Peyer's patch (tissue), 4 donors: ENCODE measurements around the gene HMCES. TPM values are rescaled to one million over a fixed set of nuclear protein-coding genes. Genes with fewer than 3 reads are reported as not detected.
A peak's percentile ranks its signal among the peaks of the same experiment; 100 is the strongest.

Experiments used
- DNase-seq, 3 donors: peaks; one replicate each; pipeline ENCODE4 v3.0.0-alpha.2; 2017 to 2019
- H3K27ac ChIP-seq, 4 donors: fragments of 200-600 bp; sonication (generic); one replicate each; pipeline ENCODE4 v1.5.1; 2016 to 2019
- H3K27me3 ChIP-seq, 2 donors: fragments of 200-600 bp; sonication (generic); one replicate each; pipeline ENCODE4 v1.5.1; 2019
- H3K36me3 ChIP-seq, 3 donors: fragments of 200-600 bp; sonication (generic); one replicate each; pipeline ENCODE4 v1.5.1; 2016 to 2019
- H3K4me1 ChIP-seq, 4 donors: fragments of 200-600 bp; sonication (generic); one replicate each; pipeline ENCODE4 v1.5.1; 2016 to 2019
- H3K4me3 ChIP-seq, 4 donors: fragments of 200-600 bp; sonication (generic); 1 replicate in 3 of 4; 2 replicates in 1 of 4; pipeline ENCODE4 v1.5.1; 2016 to 2019; ENCODE audit warnings: mild to moderate bottlenecking in 1 of 4
- H3K9me3 ChIP-seq, 4 donors: fragments of 200-600 bp; sonication (generic); one replicate each; pipeline ENCODE4 v1.5.1; 2016 to 2019; ENCODE audit warnings: mild to moderate bottlenecking in 1 of 4
- CTCF ChIP-seq, 6 experiments: fragments of 450-650 bp in 4 of 6; fragments of 200-600 bp in 2 of 6; sonication (generic) in 1 of 6; IDR thresholded peaks; one replicate each; pipeline ENCODE4 v1.5.1; 2017 to 2019; ENCODE audit warnings: antibody characterized with exemption in 6 of 6, mild to moderate bottlenecking in 3 of 6, moderate library complexity in 1 of 6
- POLR2A ChIP-seq, 2 donors: fragments of 450-650 bp; IDR thresholded peaks; one replicate each; pipeline ENCODE4 v1.5.1; 2017; ENCODE audit warnings: antibody characterized with exemption in 2 of 2, mild to moderate bottlenecking in 2 of 2, moderate library complexity in 2 of 2
- total RNA-seq, 4 donors: library from RNA; depleted of rRNA; stranded (reverse); fragments of >200 nt; gene quantifications; one replicate each; pipeline ENCODE4 v1.1.0, GENCODE V29; 2016

Gene HMCES
- total RNA-seq, 4 donors from 2014 or later: 22.2 to 29.7 (median 24.2) TPM

GRCh38 chr3:129313665-129314385 lies 35.2 kb downstream of the HMCES start:
- Histone ChIP-seq H3K36me3 (no peaks in the 10 kb centered on the region), H3K9me3 (no peaks in the 10 kb centered on the region), H3K27me3 (no peaks in the 10 kb centered on the region), H3K4me3 (peak overlapping the region; percentile 70 to 77 (median 74)), H3K4me1 (peaks cover 3 to 24% (median 15%) of the 10 kb centered on the region in 4 donors), H3K27ac (peak overlapping the region; percentile 78 to 90 (median 88))
- TF ChIP-seq CTCF (IDR thresholded peaks at IDR 0.05): no peak
- peak in 1 of 2 donors; percentile 19 for TF ChIP-seq POLR2A (IDR thresholded peaks at IDR 0.05)
- no peak for DNase-seq

- Histone ChIP-seq H3K9me3 (no peaks in the 10 kb centered on the region), H3K27me3 (no peaks in the 10 kb centered on the region), H3K27ac (peak overlapping the region; percentile 78 to 90 (median 88)), H3K36me3 (no peaks in the 10 kb centered on the region), H3K4me3 (peak overlapping the region; percentile 70 to 77 (median 74)), H3K4me1 (peaks cover 3 to 24% (median 15%) of the 10 kb centered on the region in 4 donors)
- DNase-seq: peak; percentile 60 to 91 (median 77)
- no peak for TF ChIP-seq CTCF (IDR thresholded peaks at IDR 0.05)
- peak in 1 of 2 donors; percentile 15 for TF ChIP-seq POLR2A (IDR thresholded peaks at IDR 0.05)
Observed at GRCh38 chr3:129314386-129315222, 35.9 kb downstream of the HMCES start.

- Histone ChIP-seq H3K4me1 (peaks cover 3 to 24% (median 15%) of the 10 kb centered on the region in 4 donors), H3K9me3 (no peaks in the 10 kb centered on the region), H3K4me3 (peak overlapping the region; percentile 70 to 77 (median 74)), H3K27ac (peak overlapping the region; percentile 78 to 90 (median 88)), H3K36me3 (no peaks in the 10 kb centered on the region), H3K27me3 (no peaks in the 10 kb centered on the region)
- TF ChIP-seq CTCF (IDR thresholded peaks at IDR 0.05): no peak
- peak in 1 of 2 donors; percentile 11 for TF ChIP-seq POLR2A (IDR thresholded peaks at IDR 0.05)
- peak in 2 of 3 donors; percentile 31 to 66 for DNase-seq
Observed at GRCh38 chr3:129315223-129315997, 36.7 kb downstream of the HMCES start.

DNA sequence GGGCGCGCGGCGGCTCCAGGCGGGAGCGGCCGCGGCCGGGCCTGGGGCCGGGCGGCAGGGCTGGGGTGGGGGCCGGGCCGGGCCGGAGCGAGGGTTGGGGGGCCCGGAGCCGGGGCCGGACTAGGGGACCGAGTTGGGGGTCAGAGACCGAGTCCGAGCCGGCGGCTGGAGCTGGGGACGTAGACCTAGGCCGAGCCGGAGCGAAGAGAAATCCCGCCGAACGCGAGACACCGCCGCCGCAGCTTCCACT lies 37.3 kb downstream of the HMCES start:
- no peak for TF ChIP-seq CTCF (IDR thresholded peaks at IDR 0.05)

DNA sequence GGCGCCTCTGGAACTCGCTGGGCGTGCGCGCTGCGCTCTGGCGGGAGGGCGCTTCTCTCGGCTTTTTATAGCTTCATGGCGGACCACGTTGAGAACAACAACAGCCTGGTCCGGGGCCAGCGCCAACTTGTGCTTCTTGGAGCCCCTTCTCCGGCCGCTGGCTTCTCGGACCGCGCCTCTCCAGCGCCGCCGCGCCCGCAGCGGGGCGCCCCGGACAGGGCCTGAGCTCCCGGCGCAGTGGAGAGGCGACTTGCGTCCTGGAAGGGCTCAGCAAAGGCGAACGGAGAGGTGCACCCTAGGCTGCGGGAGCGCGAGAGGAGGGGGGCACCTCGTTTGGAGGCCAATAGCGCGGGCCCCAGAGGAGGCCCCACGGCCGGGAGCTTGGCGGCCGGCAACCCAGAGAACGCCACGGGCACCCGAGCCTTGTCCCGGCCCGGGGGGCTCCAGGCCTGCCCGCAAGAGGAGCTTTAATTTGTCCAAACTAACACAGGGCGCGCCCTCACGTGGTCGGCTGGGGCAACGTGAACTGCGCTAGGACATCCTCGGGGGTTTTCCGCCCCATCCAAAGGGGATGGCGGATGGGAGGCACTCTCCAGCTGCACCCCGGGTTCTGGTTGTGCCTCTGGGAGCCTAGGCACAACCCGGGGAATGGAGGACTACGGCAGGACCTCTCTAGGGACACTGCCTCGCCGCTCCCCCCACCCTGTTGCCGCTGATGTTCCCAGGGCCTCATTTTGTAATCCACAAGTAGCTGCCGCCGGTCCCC lies 37.8 kb downstream of the HMCES start:
- no peaks in the 10 kb centered on the region for H3K36me3 ChIP-seq
- H3K4me1 ChIP-seq: peaks cover 3 to 24% (median 15%) of the 10 kb centered on the region in 4 donors
- H3K9me3 ChIP-seq: no peaks in the 10 kb centered on the region
- peak overlapping the region; percentile 78 to 90 (median 88) for H3K27ac ChIP-seq
- H3K4me3 ChIP-seq: peak overlapping the region; percentile 70 to 77 (median 74)
- TF ChIP-seq CTCF (IDR thresholded peaks at IDR 0.05) (peak; percentile 7 to 47 (median 28)), POLR2A (IDR thresholded peaks at IDR 0.05) (peak; percentile 98 to 99)
- H3K27me3 ChIP-seq: no peaks in the 10 kb centered on the region
- peak; percentile 68 to 93 (median 91) for DNase-seq

More for the DNA sequence above, 37.3 kb downstream of the HMCES start:
- DNase-seq: no peak
- H3K36me3 ChIP-seq: no peaks in the 10 kb centered on the region
- no peaks in the 10 kb centered on the region for H3K27me3 ChIP-seq
- peak overlapping the region; percentile 78 to 90 (median 88) for H3K27ac ChIP-seq
- H3K9me3 ChIP-seq: no peaks in the 10 kb centered on the region
- H3K4me1 ChIP-seq: peaks cover 3 to 24% (median 15%) of the 10 kb centered on the region in 4 donors
- H3K4me3 ChIP-seq: peak overlapping the region; percentile 70 to 77 (median 74)
